Neural cell (in vitro differentiated cells): ENCODE measurements around the gene ZNF565. TPM values are rescaled to one million over a fixed set of nuclear protein-coding genes. Genes with fewer than 3 reads are reported as not detected.

Experiments used
- H2AFZ ChIP-seq: fragments of 200-600, 300-800 bp; sonication (generic), shearing (Covaris generic); 2 replicates; pipeline ENCODE4 v1.6.0; 2014; ENCODE audit warnings: low read depth, mild to moderate bottlenecking, antibody characterized with exemption, low read length, moderate library complexity
- H3F3A ChIP-seq: fragments of 200-600 bp; shearing (Covaris generic); 2 replicates; pipeline ENCODE4 v1.6.1; 2016; ENCODE audit warnings: mild to moderate bottlenecking, moderate library complexity, mixed read lengths, antibody characterized with exemption, low read length; ENCODE audit not compliant: insufficient read depth, poor library complexity, severe bottlenecking
- H3K27ac ChIP-seq: fragments of 200-600, 300-800 bp; sonication (generic), shearing (Covaris generic); 2 replicates; pipeline ENCODE4 v1.5.1; 2014; ENCODE audit warnings: mild to moderate bottlenecking, low read length, moderate library complexity
- H3K27me3 ChIP-seq: fragments of 300-800, 200-600 bp; sonication (generic), shearing (Covaris generic); 2 replicates; pipeline ENCODE4 v1.6.0; 2014; ENCODE audit warnings: mild to moderate bottlenecking, low read depth, low read length, moderate library complexity; ENCODE audit not compliant: insufficient read depth
- H3K36me3 ChIP-seq: fragments of 300-800, 200-600 bp; sonication (generic), shearing (Covaris generic); 2 replicates; pipeline ENCODE4 v1.5.1; 2014; ENCODE audit warnings: mild to moderate bottlenecking, antibody characterized with exemption, low read length, moderate library complexity; ENCODE audit not compliant: insufficient read depth
- H3K4me2 ChIP-seq: fragments of 300-800, 200-600 bp; sonication (generic), shearing (Covaris generic); 2 replicates; pipeline ENCODE4 v1.6.0; 2014; ENCODE audit warnings: mild to moderate bottlenecking, low read length
- H3K4me3 ChIP-seq: fragments of 300-800, 200-600 bp; sonication (generic), shearing (Covaris generic); 2 replicates; pipeline ENCODE4 v1.5.1; 2014; ENCODE audit warnings: mild to moderate bottlenecking, low read length, moderate library complexity
- H3K79me2 ChIP-seq: fragments of 200-600 bp; shearing (Covaris generic); replicated peaks from 2 replicates; pipeline ENCODE4 v1.6.0; 2014; ENCODE audit warnings: mild to moderate bottlenecking, low read length, moderate library complexity; ENCODE audit not compliant: insufficient read depth
- H3K9ac ChIP-seq: fragments of 300-800, 200-600 bp; sonication (generic), shearing (Covaris generic); 2 replicates; pipeline ENCODE4 v1.6.1; 2016; ENCODE audit warnings: mild to moderate bottlenecking, low read length, mixed read lengths
- H3K9me2 ChIP-seq: fragments of 200-600 bp; shearing (Covaris generic); 2 replicates; pipeline ENCODE4 v1.6.1; 2016; ENCODE audit warnings: mild to moderate bottlenecking, low read length, mixed read lengths; ENCODE audit not compliant: insufficient read depth
- H3K9me3 ChIP-seq: fragments of 200-600, 300-800 bp; sonication (generic), shearing (Covaris generic); 2 replicates; pipeline ENCODE4 v1.6.1; 2016; ENCODE audit warnings: mild to moderate bottlenecking, mixed run types, low read length, moderate library complexity, mixed read lengths
- H4K20me1 ChIP-seq: fragments of 200-600 bp; shearing (Covaris generic); 2 replicates; pipeline ENCODE4 v1.6.1; 2016; ENCODE audit warnings: mild to moderate bottlenecking, mixed run types; ENCODE audit not compliant: insufficient read depth
- EP300 ChIP-seq: fragments of 450-650 bp; conservative IDR thresholded peaks from 2 replicates; pipeline ENCODE4 v1.6.1; 2014; ENCODE audit warnings: antibody characterized with exemption, mild to moderate bottlenecking, moderate library complexity; ENCODE audit not compliant: poor library complexity, severe bottlenecking
- EZH2 ChIP-seq: fragments of 200-600, 300-800 bp; shearing (Covaris generic), sonication (generic); IDR thresholded peaks from 2 replicates; pipeline ENCODE4 v1.6.1; 2014; ENCODE audit warnings: antibody characterized with exemption, low read length, borderline replicate concordance, mild to moderate bottlenecking; ENCODE audit not compliant: insufficient read depth, poor library complexity, severe bottlenecking
- MXI1 ChIP-seq: fragments of 450-650 bp; conservative IDR thresholded peaks from 2 replicates; pipeline ENCODE4 v1.6.1; 2014; ENCODE audit warnings: antibody characterized with exemption, mild to moderate bottlenecking; ENCODE audit not compliant: poor library complexity, severe bottlenecking
- POLR2AphosphoS5 ChIP-seq: IDR thresholded peaks from 2 replicates; pipeline ENCODE4 v1.6.1; 2012
- RAD21 ChIP-seq: fragments of 450-650 bp; conservative IDR thresholded peaks from 2 replicates; pipeline ENCODE4 v1.6.1; 2014; ENCODE audit warnings: antibody characterized with exemption, mild to moderate bottlenecking, moderate library complexity
- REST ChIP-seq: IDR thresholded peaks from 2 replicates; pipeline ENCODE4 v1.6.1; 2012; ENCODE audit warnings: borderline replicate concordance
- SMC3 ChIP-seq: fragments of 450-650 bp; conservative IDR thresholded peaks from 2 replicates; pipeline ENCODE4 v1.6.1; 2014; ENCODE audit warnings: antibody characterized with exemption, mild to moderate bottlenecking, moderate library complexity; ENCODE audit not compliant: poor library complexity
- TAF1 ChIP-seq: IDR thresholded peaks from 2 replicates; pipeline ENCODE4 v1.6.1; 2012; ENCODE audit warnings: low read depth
- polyA plus RNA-seq: library from polyadenylated mRNA; depleted of rRNA; stranded (reverse); fragments of >200 nt; gene quantifications from 2 replicates; pipeline ENCODE4 v1.2.3, GENCODE V29; 2014
- TF ChIP-seq, protein P1 (sequence below): fragments of 450-650 bp; IDR thresholded peaks from 2 replicates; pipeline ENCODE4 v1.5.1; 2014; ENCODE audit warnings: antibody characterized with exemption, mild to moderate bottlenecking, moderate library complexity; ENCODE audit not compliant: poor library complexity, severe bottlenecking

The ZNF565 gene
- polyA plus RNA-seq, 1 donor from 2014 or later, result 9.4 TPM

DNA sequence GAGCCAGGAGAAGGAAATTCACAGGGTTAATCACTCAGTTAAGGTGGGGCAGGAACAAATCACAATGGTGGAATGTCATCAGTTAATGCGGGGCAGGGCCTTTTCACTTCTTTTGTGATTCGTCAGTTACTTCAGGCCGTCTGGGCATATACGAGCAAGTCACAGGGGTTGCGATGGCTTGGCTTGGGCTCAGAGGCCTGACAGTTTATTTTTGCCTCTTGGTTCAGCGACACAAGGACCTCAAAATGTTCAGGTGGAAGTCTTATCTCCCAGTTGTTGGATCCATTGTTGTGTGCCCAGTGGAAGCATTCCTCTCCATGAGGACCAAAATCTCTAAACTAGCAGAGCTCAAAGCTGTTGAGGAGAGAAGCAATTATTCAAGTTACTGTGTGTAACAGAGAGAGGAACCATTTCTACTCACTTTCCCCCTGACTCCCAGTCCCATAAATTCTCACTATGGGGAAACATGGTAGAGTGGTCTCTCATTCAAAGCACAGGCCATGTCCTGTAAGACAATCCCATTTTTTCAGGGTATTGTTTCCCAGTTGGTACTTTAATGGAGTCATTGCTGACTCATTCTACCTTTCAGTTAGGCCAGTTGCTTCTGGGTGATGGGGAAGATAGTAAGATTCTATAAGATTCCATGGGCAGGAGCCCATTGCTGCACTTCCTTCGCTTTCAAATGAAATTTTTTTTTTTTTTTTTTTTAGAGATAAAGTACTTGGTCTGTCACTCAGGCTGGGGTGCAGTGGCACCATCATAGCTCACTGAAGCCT lies 53.5 kb downstream of the ZNF565 start:
- H4K20me1 ChIP-seq, result no peaks in the 10 kb centered on the region
- H3K27ac ChIP-seq, result no peak overlapping the region
- H3K27me3 ChIP-seq, result no peaks in the 10 kb centered on the region
- no peak overlapping the region for H3K4me2 ChIP-seq
- no peaks in the 10 kb centered on the region for H3F3A ChIP-seq
- H2AFZ ChIP-seq, result no peak overlapping the region
- H3K36me3 ChIP-seq, result no peaks in the 10 kb centered on the region
- no peak overlapping the region for H3K9ac ChIP-seq
- H3K9me2 ChIP-seq, result no peaks in the 10 kb centered on the region
- H3K9me3 ChIP-seq, result no peaks in the 10 kb centered on the region
- no peak overlapping the region for H3K4me3 ChIP-seq
- H3K79me2 ChIP-seq, result no peaks in the 10 kb centered on the region
- TF ChIP-seq MXI1 (no peak), REST (no peak), SMC3 (no peak), RAD21 (no peak), POLR2AphosphoS5 (no peak), EZH2 (no peak), EP300 (no peak), TAF1 (no peak)
- TF ChIP-seq, protein P1, sequence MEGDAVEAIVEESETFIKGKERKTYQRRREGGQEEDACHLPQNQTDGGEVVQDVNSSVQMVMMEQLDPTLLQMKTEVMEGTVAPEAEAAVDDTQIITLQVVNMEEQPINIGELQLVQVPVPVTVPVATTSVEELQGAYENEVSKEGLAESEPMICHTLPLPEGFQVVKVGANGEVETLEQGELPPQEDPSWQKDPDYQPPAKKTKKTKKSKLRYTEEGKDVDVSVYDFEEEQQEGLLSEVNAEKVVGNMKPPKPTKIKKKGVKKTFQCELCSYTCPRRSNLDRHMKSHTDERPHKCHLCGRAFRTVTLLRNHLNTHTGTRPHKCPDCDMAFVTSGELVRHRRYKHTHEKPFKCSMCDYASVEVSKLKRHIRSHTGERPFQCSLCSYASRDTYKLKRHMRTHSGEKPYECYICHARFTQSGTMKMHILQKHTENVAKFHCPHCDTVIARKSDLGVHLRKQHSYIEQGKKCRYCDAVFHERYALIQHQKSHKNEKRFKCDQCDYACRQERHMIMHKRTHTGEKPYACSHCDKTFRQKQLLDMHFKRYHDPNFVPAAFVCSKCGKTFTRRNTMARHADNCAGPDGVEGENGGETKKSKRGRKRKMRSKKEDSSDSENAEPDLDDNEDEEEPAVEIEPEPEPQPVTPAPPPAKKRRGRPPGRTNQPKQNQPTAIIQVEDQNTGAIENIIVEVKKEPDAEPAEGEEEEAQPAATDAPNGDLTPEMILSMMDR, result no peak

- Histone ChIP-seq H3K4me3 (no peak overlapping the region), H3F3A (no peaks in the 10 kb centered on the region), H4K20me1 (no peaks in the 10 kb centered on the region), H3K9ac (no peak overlapping the region), H3K9me3 (no peaks in the 10 kb centered on the region), H2AFZ (no peak overlapping the region), H3K4me2 (no peak overlapping the region), H3K27me3 (no peaks in the 10 kb centered on the region), H3K36me3 (no peaks in the 10 kb centered on the region), H3K9me2 (no peaks in the 10 kb centered on the region), H3K79me2 (no peaks in the 10 kb centered on the region), H3K27ac (no peak overlapping the region)
- TF ChIP-seq MXI1 (no peak), POLR2AphosphoS5 (no peak), RAD21 (no peak), EP300 (no peak), TAF1 (no peak), SMC3 (no peak), EZH2 (no peak), REST (no peak)
- TF ChIP-seq, protein P1, result no peak
Measured at GRCh38 chr19:36153126-36153525, 61.3 kb downstream of the ZNF565 start.
